ENCODE data around the gene HIBADH.

DNA sequence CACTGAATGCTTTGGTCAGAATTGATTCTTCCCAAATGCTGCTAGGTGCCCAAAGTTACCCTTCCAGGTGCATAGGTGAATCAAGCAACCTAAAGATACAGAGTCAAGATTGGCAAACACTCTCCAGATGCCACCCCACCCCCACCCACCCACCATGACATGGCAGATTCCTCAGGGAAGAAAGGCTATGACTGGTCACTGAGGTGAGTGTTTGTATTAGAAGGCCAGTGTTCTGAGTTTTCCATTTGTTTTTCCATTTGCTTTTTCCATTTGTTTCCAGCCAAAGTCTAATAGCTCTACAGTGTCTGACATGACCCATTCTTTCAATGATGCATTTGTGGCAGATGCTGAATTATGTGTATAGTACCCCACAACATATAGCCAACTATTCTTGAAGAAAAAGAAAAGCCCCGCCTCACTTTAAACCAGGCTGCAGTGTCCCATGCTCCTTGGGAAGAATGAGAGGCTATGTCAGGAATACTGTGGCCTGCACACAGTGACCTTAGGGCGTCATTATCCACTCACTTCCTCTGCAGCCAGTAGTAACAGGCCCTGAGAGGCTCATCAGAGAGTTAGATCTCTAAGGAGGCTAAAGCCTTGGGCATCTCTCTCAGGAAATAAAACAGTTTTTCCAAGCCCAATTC lies 16.1 kb upstream of the HIBADH start:
- TF ChIP-seq, protein P1, sequence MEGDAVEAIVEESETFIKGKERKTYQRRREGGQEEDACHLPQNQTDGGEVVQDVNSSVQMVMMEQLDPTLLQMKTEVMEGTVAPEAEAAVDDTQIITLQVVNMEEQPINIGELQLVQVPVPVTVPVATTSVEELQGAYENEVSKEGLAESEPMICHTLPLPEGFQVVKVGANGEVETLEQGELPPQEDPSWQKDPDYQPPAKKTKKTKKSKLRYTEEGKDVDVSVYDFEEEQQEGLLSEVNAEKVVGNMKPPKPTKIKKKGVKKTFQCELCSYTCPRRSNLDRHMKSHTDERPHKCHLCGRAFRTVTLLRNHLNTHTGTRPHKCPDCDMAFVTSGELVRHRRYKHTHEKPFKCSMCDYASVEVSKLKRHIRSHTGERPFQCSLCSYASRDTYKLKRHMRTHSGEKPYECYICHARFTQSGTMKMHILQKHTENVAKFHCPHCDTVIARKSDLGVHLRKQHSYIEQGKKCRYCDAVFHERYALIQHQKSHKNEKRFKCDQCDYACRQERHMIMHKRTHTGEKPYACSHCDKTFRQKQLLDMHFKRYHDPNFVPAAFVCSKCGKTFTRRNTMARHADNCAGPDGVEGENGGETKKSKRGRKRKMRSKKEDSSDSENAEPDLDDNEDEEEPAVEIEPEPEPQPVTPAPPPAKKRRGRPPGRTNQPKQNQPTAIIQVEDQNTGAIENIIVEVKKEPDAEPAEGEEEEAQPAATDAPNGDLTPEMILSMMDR (optimal IDR thresholded peaks at IDR 0.05 in 1 of 3, IDR thresholded peaks at IDR 0.05 in 1 of 3, conservative IDR thresholded peaks at IDR 0.05 in 1 of 3; ENCODE audit: extremely low read depth in 1 of 3, insufficient read depth in 2 of 3, low read length in 3 of 3) = no peak
- no peak for TF ChIP-seq EZH2 (IDR thresholded peaks at IDR 0.05; ENCODE audit: low read length)
